Measurements from ENCODE around the gene RCE1.

Gene RCE1

DNA sequence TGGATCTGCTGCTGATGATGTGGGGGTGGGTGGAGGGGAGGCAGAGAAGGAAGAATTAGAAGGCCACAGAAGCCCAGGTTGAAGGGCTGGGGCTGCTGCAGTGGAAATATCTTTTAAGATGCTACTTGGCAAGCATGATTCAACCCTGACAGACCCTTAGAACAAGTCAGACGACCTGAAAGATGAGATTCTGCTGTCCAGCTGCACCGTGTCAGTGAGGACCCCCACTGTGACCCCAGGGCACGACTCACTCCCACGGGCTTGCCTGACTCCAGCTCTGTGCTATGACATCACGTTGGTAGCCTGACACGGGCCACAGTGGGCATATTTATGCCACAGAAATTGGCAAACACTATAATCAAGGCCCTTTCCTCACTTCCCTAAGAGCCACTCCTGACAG is 49.7 kb downstream of the RCE1 start:
- H3K27ac ChIP-seq (replicated peaks): no peak overlapping the region
- no peak overlapping the region for H3K4me3 ChIP-seq (replicated peaks; ENCODE audit: insufficient read depth, low read length)
- DNase-seq (ENCODE audit: low read depth in 1 of 2, low spot score in 1 of 2): no peak
- TF ChIP-seq GABPA (IDR thresholded peaks at IDR 0.05; ENCODE audit: low read depth) (no peak), SPI1 (IDR thresholded peaks at IDR 0.05; ENCODE audit: borderline replicate concordance, low read depth) (no peak), POLR2AphosphoS5 (IDR thresholded peaks at IDR 0.05; ENCODE audit: low read depth) (no peak)
- TF ChIP-seq, protein P1, sequence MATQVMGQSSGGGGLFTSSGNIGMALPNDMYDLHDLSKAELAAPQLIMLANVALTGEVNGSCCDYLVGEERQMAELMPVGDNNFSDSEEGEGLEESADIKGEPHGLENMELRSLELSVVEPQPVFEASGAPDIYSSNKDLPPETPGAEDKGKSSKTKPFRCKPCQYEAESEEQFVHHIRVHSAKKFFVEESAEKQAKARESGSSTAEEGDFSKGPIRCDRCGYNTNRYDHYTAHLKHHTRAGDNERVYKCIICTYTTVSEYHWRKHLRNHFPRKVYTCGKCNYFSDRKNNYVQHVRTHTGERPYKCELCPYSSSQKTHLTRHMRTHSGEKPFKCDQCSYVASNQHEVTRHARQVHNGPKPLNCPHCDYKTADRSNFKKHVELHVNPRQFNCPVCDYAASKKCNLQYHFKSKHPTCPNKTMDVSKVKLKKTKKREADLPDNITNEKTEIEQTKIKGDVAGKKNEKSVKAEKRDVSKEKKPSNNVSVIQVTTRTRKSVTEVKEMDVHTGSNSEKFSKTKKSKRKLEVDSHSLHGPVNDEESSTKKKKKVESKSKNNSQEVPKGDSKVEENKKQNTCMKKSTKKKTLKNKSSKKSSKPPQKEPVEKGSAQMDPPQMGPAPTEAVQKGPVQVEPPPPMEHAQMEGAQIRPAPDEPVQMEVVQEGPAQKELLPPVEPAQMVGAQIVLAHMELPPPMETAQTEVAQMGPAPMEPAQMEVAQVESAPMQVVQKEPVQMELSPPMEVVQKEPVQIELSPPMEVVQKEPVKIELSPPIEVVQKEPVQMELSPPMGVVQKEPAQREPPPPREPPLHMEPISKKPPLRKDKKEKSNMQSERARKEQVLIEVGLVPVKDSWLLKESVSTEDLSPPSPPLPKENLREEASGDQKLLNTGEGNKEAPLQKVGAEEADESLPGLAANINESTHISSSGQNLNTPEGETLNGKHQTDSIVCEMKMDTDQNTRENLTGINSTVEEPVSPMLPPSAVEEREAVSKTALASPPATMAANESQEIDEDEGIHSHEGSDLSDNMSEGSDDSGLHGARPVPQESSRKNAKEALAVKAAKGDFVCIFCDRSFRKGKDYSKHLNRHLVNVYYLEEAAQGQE (IDR thresholded peaks at IDR 0.05; ENCODE audit: insufficient replicate concordance, low read depth): no peak
- TF ChIP-seq, protein P2, sequence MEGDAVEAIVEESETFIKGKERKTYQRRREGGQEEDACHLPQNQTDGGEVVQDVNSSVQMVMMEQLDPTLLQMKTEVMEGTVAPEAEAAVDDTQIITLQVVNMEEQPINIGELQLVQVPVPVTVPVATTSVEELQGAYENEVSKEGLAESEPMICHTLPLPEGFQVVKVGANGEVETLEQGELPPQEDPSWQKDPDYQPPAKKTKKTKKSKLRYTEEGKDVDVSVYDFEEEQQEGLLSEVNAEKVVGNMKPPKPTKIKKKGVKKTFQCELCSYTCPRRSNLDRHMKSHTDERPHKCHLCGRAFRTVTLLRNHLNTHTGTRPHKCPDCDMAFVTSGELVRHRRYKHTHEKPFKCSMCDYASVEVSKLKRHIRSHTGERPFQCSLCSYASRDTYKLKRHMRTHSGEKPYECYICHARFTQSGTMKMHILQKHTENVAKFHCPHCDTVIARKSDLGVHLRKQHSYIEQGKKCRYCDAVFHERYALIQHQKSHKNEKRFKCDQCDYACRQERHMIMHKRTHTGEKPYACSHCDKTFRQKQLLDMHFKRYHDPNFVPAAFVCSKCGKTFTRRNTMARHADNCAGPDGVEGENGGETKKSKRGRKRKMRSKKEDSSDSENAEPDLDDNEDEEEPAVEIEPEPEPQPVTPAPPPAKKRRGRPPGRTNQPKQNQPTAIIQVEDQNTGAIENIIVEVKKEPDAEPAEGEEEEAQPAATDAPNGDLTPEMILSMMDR (IDR thresholded peaks at IDR 0.05; ENCODE audit: insufficient read depth, low read length): no peak
- peaks cover 5% of the 10 kb centered on the region for H3K27me3 ChIP-seq (ENCODE audit: insufficient read depth, poor library complexity, severe bottlenecking)

- no peak overlapping the region for H3K27ac ChIP-seq (replicated peaks)
- H3K4me3 ChIP-seq (replicated peaks; ENCODE audit: insufficient read depth, low read length): no peak overlapping the region
- peaks cover 5% of the 10 kb centered on the region for H3K27me3 ChIP-seq (ENCODE audit: insufficient read depth, poor library complexity, severe bottlenecking)
- no peak for DNase-seq (ENCODE audit: low read depth in 1 of 2, low spot score in 1 of 2)
- TF ChIP-seq SPI1 (IDR thresholded peaks at IDR 0.05; ENCODE audit: borderline replicate concordance, low read depth) (no peak), GABPA (IDR thresholded peaks at IDR 0.05; ENCODE audit: low read depth) (no peak), POLR2AphosphoS5 (IDR thresholded peaks at IDR 0.05; ENCODE audit: low read depth) (no peak)
- TF ChIP-seq, protein P2 (IDR thresholded peaks at IDR 0.05; ENCODE audit: insufficient read depth, low read length): no peak
- TF ChIP-seq, protein P1 (IDR thresholded peaks at IDR 0.05; ENCODE audit: insufficient replicate concordance, low read depth): no peak
These were observed 50.9 kb downstream of the RCE1 start for GRCh38 chr11:66894141-66894540.

All from HL-60 (cell line).